NCI-H510A treated with DMSO at 0.1 percent for 48 hours (cell line): Measurements from ENCODE around the gene ANKS3.

Experiments used
- DNase-seq: peaks from one replicate; lab custom pipeline; 2025; lab: John Stamatoyannopoulos, UW

ANKS3 gene

DNA sequence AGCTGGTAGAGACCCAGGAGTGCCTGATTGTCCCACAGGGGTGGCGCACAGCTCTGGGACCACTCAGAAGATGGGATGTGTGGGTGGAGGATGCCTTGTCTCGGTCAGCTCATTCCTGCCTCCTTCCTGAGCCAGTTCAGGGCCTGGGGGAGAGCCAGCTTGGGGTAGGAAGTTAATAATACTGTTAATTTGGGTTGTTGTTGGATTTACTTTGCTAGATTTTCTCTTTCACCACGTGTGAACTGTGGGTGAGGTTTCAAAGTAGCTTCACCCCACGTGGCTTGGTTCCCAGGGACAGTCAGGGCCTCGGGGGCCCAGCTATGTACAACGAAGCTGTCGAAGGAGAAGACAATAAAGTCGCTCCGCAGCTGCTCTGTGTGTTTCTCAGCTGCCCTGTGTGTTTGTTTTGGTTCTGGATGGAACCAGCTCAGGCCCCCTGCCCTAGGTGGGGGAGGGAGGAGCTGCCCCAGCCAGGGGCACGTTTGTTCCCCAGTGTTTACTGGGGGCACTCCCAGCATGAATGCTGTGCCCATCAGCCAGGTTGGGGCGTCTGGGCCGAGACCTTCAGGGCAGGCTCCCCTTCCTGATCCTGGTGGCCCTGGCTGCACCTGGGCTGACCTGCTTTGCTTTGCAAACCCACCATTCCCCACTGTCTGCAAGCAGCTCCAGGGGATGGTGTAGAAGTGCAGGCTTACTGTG lies 38.4 kb downstream of the ANKS3 start:
- DNase-seq, result no peak

DNA sequence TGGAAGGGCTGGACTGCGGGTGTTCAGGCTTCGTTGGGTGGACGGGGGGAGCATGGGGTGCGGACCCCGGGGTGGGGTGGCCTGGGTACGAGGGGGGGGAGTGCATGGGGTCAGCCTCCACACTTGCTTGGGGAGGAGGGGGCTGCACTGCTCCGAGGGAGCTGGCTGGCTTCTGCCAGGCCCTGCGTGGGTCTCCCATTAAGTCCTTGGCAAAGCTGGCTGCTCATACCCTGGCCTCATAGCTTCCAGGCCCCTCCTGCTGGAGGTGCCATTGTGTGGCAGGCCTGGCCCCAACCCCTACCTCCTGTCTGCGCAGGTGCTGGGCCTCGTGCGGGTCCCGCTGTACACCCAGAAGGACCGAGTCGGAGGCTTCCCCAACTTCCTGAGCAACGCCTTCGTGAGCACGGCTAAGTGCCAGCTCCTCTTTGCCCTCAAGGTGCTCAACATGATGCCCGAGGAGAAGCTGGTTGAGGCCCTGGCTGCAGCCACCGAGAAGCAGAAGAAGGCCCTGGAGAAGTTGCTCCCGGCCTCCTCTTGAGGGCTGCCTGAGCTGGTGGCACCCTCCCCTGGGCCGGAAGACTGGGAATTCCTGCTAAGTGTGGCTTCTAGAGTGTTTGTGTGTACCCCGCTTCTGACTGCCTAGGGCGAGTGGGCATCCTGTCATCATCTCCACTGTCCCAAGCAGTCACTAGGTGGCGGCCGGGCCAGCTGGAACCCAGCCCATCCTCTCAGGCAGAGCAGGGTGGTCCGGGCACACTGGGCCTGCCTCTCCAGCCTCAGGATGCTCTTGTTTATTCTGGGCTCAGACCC lies 39.2 kb downstream of the ANKS3 start:
- DNase-seq, result no peak

DNA sequence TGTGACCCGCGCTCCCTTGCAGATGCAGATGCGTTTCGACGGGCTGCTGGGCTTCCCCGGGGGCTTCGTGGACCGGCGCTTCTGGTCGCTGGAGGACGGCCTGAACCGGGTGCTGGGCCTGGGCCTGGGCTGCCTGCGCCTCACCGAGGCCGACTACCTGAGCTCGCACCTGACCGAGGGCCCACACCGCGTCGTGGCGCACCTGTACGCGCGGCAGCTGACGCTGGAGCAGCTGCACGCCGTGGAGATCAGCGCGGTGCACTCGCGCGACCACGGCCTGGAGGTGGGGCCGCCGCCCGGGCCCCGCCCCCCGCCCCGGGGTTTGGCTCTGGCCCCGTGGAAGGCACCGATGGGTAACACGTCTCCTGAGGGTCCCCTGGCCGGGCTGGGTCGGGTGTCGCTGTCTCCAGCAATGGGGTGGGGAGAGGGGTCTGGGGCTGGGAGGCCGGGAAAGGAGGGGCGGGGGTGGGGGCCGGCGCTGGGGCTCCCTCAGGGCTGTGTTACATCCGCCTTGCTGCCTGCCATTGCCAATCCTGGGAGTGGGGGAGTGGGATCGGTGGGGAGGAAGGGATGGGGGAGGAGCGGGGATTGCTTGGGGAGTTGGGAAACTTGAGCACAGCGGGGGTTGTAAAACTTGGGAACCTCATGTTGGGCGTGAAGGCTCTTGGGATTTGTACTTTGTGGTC lies 40.0 kb downstream of the ANKS3 start:
- DNase-seq, result no peak

DNA sequence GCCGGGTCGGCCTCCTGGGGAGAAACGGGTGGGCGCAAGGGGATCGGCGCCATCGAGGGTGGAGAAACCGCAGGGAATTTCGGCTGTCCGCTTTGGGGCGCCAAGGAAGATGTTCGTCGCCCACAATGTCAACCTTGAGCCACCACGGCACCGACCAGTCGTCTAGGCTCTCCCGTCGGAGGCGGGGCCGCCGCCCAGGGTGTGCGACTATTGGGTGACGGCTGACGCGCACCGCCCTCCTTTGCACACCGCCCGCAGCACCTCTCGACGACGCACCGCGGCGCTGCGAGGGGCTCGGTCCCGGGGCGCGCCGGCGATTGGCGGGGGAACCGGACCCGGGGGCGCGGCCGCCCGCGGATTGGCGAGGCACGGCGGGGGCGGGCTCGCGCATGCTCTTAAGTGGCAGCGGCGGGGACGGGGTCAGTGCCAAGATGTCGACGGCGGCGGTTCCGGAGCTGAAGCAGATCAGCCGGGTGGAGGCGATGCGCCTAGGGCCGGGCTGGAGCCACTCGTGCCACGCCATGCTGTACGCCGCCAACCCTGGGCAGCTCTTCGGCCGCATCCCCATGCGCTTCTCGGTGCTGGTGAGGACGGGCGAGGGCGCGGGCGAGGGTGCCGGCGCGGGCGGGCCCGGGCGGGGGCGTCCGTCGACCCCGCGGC lies 40.6 kb downstream of the ANKS3 start, which contains the start of gene NUDT16L1:
Gene NUDT16L1 (plus strand): TSS at position 267 of the 660 bp plus-strand sequence. CDS start 165 bp downstream, at position 432.
- DNase-seq, result peak; percentile 86

DNA sequence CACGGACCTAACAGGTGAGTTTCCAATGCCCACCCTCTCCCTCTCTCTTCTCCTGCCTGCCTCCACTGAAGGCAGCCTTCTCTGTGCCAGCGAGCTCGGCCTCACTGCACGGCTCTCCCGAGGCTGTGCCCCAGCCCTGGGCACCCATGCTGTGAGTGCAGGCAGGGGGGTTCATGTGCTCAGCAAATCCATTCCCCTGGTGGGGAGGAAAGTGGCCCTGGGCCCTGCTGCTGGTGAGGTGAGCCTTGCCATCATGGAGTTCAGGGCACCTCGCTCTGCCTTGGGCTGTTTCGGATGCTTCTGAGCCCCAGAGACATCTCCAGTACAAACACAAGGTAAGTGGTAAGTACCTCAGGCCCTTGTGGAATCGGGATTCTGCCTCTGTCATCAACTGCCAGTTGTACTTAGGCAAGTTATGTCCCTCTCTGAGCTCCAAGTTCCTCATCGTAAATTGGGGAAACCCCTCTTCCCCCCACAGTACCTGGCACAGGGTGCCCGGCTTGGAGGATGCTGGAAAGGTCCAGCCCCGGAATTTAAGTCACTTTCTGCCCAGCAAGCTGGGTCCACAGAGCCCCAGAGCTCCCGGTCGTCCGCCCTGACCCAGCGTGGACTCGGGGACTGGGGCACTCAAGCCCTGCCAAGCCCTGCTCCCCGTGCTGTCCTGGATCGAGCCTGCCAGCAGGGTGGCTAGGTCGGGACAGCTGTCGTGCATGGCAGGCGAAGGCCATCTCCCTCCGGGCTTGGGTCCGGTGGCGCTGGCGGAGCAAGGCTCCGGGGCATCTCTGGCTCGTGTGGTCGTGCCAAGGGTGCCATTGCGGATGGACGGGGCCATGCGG lies 41.4 kb downstream of the ANKS3 start:
- no peak for DNase-seq

DNA sequence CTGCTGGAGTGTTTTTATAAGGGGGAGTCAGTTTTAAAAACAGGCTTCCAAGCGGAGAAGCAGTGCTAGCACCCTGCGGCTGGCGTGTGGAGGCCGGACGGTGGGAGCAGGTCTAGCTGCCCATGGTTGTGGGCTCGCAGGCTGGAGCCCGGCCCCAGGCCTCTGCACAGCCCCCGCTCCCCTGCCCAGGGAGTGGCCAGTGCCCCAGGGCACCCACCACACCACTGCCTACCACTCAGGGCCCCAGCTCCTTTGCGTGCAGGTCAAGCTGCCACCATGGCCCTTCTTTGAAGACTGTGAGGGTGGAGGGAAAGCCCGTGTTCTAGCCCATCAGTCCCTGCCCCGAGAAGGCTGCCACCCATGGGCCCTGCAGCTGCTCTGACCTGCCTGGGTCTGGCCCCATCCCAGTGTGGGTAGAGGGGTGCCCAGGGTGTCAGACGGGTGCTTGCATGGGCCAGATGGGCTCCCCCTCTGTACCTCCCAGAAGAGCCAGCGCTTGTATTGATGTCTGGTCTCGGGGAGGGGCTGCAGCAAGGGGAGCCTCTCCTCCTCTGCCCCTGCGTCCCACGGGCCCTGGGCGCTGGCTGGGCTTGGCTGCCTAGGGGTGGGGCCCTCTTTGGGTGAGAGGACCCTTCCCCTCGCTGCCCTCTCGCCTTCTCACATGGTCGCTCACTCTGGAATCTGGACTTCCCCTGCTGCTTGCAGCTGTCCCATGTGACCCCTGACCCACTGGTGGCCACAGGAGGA lies 42.2 kb downstream of the ANKS3 start:
- DNase-seq, result no peak

DNA sequence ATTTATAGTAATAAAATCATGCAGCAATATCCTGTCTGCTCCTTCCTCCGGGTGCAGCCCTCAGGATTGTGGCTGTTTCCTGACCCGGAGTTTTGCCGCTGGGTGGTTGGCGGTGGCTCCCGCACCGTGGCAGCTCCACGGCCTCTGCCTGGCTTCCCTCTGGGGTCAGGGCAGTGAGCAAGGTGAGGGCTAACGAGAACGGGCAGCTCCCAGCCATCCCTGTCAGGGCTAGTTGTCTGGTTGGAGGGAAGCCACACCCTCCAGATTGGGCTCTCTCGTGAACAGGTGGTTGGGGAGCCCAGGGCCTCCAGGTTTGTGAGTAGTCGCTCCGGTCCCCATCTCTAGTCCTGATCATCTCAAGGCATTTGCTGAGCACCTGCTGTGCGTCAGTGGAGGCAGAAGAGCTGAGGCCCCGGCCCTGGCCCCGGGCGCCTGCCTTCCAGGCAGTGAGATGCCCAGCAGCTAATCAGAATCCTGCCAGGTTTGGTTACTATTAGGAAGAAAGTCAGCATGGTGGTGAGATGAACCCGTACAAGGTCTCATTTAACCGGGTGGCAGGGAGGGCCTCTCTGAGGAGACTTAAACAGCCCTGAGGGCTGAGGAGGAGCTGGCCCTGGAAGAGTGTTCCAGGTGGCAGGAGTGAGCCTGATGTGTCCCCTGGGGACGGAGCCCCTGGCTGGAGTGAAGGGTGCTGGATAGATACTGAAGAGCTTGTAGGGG lies 43.0 kb downstream of the ANKS3 start:
- DNase-seq, result no peak

DNA sequence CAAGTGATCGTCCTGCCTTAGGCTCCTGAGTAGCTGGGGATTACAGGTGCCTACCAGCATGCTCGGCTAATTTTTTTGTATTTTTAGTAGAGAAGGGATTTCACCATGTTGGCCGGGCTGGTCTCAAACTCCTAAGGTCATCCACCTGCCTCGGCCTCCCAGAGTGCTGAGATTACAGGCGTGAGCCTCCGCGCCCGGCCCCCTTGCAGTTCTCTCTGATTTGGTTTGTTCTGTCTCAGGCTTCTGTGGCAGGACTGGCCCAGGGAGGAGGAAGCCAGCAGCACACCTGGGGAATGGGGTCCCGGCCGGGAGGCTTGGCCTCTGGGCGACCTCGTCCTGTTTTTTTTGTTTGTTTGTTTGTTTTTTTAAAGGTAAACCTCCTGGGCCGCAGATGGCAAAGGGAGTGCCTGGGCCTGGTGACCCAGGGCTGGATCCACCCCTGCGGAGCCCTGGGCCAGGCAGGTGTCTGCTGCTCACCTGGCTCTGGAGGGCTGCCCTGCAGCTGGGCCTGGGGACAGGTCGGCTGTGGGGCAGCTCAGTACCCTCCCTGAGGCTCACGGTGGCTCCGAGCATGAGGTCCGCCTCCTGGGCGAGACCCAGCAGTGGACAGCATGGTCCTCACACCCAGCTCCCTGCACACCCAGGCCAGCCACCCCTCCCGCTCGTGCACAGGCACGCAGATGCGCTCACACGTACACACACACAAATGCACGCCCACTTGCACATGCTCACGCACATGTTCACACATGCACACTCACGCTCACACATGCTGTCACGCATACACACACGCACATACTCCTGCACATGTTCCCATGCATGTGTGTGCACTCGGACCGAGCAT lies 44.0 kb downstream of the ANKS3 start:
- no peak for DNase-seq

DNA sequence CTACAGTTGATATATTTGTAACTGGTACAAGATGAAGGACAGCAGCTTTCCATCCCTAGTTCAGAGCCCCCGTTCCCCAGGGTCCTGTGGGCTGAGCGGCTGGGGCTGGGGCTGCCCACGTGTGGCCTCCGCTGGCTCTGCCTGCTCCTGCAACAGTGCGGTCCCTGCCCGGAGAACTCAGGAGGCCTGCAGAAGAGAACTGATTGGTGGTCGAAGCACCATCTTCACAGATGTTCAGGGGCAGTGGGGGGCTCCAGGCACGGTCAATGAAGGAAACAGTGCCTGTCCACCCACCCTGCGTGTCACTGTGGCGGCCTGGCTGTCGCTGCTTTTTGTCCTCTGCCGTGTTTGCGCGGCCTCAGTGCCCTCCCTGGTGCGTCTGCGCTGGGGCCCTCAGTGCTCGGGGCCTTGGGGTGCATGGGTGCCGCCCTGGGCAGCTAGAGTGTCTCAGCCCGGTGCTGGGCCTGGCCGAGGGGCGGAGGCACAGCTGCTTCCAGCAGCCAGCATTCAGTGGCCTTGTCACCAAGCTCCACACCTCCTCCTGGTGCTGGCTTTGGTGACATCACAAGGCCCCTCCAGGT lies 44.9 kb downstream of the ANKS3 start:
- no peak for DNase-seq

DNA sequence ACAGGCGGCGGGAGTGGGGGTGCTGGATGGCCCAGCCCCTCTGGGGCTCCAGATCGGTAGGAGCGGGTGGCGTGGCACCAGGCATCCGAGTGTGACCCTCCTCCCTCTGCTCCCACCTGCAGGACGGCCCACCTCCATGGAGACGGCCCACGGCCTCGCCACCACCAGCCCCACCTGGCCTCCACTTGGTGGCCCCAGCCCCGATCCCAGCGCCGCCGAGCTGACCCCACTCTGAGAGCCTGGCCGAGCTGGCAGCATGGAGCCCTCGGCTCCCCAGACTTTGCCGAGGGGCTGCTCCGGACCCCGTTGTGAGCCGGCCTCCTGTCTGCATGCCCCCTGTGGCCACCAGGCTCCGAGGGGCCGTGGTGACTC lies 45.4 kb downstream of the ANKS3 start:
- DNase-seq, result no peak

DNA sequence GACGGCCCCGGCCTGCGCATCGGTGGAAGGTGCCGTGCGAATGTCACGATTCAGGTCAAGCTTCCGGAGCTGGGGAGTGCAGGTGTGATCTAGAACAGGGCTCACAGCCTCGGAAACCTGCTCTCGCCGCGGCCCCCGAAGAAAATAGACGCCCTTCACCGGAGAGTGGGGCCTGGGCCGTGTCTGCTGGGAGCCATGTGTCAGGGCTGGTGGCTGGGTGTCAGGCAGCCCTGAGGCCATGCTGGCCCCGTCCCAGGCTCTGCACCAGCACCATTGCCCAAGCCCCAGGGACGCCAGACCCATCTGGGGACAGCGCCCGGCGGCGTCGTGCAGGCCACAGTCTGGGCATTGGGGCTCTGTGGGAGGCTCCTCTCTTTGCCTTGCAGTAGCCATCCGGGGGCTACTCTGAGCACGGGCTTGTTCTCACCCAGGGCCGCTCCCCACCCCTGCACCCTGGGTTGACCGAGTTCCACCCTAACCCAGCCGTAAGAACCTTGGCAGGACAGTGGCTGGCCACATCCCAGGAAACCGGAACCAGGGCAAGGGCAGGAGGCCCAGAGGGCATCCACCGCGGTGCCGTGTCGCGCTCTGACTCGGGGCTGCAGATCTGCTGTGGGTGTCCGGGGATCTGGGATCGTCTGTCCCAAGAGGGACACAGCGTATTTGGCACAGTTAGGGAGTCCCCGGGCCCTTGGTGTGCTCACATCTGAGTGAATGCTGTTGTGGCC lies 46.0 kb downstream of the ANKS3 start:
- no peak for DNase-seq

DNA sequence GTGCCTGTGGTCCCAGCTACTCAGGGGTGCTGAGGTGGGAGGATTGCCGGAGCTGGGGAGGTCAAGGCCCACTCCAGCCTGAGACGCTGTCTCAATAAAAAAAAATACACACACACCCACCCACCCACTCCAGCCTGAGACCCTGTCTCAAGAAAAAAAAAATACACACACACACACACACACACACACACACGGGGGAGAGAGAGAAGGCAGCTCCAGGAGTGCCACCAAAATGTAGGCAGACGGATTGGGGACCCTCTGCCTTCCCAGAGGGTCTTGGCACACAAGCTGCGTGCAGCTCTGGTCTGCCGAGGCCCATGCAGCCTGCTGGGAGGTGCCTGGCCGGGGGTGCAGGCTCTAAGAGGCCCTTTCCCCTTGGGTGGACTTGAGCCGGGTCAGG lies 46.7 kb downstream of the ANKS3 start:
- DNase-seq, result no peak

DNA sequence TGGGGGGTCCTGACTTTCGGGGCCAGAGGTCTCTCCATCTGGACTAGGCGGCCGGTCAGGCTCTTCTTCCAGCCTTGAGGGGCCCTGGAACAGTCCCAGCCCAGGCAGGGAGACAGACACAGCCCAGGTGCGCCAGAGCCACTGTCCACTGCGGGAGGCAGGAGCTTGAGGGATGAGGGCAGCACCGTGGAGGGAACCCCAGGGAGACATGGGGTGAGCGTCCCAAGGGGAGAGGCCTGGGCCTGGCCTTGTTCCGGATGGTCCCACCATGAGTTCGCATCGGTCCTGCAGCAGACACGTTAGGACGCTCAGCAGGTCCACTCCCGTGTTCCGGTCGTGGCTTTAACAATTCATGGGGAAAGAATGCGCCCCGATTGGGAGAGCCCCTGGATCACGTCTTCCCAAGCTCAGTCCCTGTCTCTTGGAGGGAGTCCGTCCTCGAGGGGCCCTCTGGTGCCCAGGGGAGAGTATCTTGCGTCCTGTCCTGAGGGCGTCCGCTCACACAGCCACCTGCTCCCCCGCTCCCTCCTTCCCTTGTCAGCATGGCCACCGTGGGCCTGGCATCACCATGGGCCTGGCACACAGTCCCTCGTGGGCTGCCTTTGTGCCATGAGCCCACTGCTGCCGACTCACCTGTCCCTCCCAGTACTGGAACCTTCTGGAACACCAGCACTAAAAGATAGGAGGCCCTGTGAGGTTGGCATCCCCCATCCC lies 47.4 kb downstream of the ANKS3 start:
- no peak for DNase-seq

DNA sequence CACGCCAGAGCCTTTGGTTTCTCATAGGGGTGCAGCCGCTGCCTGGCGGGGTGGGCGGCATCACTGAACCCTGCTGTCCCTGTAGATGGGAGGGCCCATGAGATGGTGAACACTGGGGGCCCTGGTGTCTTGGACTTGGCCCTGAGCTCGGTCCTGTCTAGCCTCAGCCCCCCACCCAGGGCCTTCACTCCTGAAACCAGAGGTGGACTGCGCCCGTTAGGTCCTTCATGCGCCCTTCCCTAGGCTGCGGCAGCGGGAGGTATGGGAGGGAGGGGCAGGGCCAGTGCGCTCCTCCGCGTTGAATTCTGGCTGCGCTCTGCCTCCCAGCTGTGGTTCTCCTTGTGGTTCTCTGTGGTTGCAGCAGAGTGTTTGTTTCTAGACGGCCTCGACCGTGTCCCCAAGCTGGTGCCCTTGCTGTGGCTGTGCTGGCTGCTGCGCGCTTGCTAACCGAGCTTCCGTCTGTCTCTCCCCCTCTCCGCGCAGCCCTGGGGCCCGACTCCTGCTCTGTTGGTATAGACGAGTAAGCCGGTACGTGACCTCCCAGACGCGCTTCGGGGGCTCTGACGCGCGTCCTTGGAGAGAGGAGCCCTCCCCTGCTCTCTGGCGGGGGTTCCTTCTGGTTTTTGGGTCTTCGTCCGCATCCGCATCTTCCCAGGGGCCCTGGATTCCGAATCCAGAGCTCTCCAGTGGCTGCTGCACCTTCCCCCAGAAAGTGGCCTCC lies 48.1 kb downstream of the ANKS3 start:
- no peak for DNase-seq

DNA sequence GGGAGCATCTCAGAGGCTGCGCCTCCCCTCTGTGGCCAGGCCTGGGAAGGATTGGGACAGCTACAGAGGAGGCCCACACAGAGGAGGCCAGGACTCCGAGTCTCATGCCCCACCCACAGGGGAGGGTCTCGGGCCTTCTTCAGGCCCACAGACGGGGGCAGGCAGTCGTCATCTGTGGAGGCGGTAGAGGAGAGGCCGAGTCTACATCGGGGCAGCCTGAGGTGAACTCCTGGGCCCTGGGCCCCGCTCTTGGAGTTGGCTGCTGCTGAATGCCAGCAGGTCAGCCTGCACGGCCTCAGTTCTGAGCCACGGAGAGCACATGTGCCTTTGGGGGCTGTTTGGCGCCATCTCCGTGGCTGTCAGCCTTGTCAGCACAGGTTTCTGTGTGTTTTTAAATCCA lies 48.8 kb downstream of the ANKS3 start:
- DNase-seq, result no peak

DNA sequence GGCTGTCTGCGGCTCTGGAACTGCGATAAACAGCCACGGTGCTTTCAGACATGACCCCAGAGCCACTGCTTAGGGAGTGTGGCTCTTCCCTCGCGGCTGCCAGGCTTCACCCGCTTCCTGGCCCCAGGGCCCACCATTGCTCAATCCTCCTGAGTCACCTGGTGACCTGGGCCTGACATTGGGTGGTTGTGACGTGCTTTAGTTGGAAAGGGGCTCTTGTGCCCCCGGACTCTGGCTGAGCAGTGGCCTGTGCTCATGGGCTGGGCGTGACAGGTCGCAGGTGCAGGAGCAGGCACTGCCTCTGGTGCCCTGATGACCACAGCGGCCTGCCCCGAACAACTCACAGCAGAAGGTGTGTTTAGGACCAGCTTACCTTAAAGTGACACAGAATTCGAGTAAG lies 49.3 kb downstream of the ANKS3 start:
- no peak for DNase-seq
